ENCODE measurements around the gene RRP8. TPM values are rescaled to one million over a fixed set of nuclear protein-coding genes. Genes with fewer than 3 reads are reported as not detected.

The RRP8 gene
- total RNA-seq, 1 experiment from 2014 or later, result 16.0 TPM

DNA sequence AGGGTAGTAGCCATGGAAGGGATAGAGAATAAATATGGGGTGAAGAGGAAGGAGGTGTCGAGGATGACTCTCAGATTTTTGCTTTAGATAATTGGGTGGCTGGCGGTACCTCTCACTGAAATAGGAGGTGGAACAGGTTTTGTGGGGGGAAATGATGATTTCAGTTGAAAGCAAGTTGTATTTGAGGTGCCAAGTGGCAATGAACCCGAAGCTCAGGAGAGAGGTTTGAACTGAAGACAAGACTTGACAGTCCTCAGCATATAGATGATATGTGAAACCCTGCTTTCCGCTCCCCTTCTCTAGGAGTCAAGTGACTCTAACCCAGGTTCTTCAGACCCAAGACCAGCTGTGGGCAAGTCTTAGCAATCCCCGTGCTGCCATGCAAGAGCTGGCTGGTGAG lies 33.7 kb downstream of the RRP8 start:
- Histone ChIP-seq H2BK5ac (ENCODE audit: insufficient read length, low read length) (no peak overlapping the region), H2BK12ac (ENCODE audit: insufficient read length, low read depth, low read length) (no peak overlapping the region), H3K18ac (ENCODE audit: insufficient read length, low read depth, low read length) (no peak overlapping the region), H4K91ac (ENCODE audit: insufficient read length, low read depth, low read length) (no peak overlapping the region), H3K27ac (ENCODE audit: insufficient read length, low read depth, low read length) (no peak overlapping the region), H3K9ac (ENCODE audit: extremely low read depth, insufficient read length, low read length) (no peak overlapping the region), H2AK5ac (ENCODE audit: insufficient read length, low read length) (no peak overlapping the region), H3T11ph (ENCODE audit: low read length) (no peak overlapping the region), H2AFZ (ENCODE audit: low read length) (no peak overlapping the region), H4K8ac (replicated peaks; ENCODE audit: insufficient read length, low read depth, low read length) (no peak overlapping the region), H3K79me2 (ENCODE audit: insufficient read depth, low read length) (no peaks in the 10 kb centered on the region), H3K4me1 (ENCODE audit: insufficient read depth, low read length) (peaks cover 4% of the 10 kb centered on the region; the same call in 1 of the 2 replicates), H3K27me3 (ENCODE audit: insufficient read depth, low read length) (no peaks in the 10 kb centered on the region), H3K79me1 (ENCODE audit: insufficient read depth, low read depth, low read length, poor library complexity, severe bottlenecking) (no peaks in the 10 kb centered on the region), H2BK20ac (ENCODE audit: low read depth, low read length, poor library complexity, severe bottlenecking) (no peak overlapping the region), H3K4ac (ENCODE audit: low read depth, low read length) (no peak overlapping the region), H4K20me1 (ENCODE audit: control insufficient read depth, insufficient read depth, insufficient read length) (no peaks in the 10 kb centered on the region), H4K5ac (ENCODE audit: insufficient read length, low read depth, low read length) (no peak overlapping the region), H2BK15ac (ENCODE audit: low read depth, low read length) (no peak overlapping the region), H3K56ac (ENCODE audit: insufficient read length, low read depth, low read length) (no peak overlapping the region), H2BK120ac (ENCODE audit: low read depth, low read length, poor library complexity, severe bottlenecking) (no peak overlapping the region), H3K4me2 (ENCODE audit: insufficient read depth, insufficient read length, low read length) (no peak overlapping the region), H3K23ac (ENCODE audit: insufficient read length, low read depth, low read length) (no peak overlapping the region), H3K9me3 (ENCODE audit: control insufficient read depth, low read depth, low read length) (no peaks in the 10 kb centered on the region), H3K23me2 (ENCODE audit: insufficient read length, low read depth, low read length, poor library complexity, severe bottlenecking) (no peaks in the 10 kb centered on the region), H3K14ac (ENCODE audit: insufficient read depth, low read length) (no peak overlapping the region)
- H3K4me3 Mint-ChIP-seq, result no peak overlapping the region
- no peak for TF ChIP-seq CTCF (conservative IDR thresholded peaks at IDR 0.05)
- no peaks in the 10 kb centered on the region; a peak in 2 of 7 replicates for H3K36me3 Mint-ChIP-seq (ENCODE audit: insufficient read depth in 1 of 3, low read depth in 3 of 3)
- H3K27ac Mint-ChIP-seq, result no peak overlapping the region
- H3K9me3 Mint-ChIP-seq, result no peaks in the 10 kb centered on the region; a peak in 2 of 5 replicates
- no peak for DNase-seq
- H3K4me1 Mint-ChIP-seq, result peaks cover 18 to 20% of the 10 kb centered on the region in 2 experiments
- no peaks in the 10 kb centered on the region for H3K27me3 Mint-ChIP-seq (ENCODE audit: low read depth)
- no CpG with 5 or more reads among the region's 5 CpGs for WGBS (ENCODE audit: extremely low coverage, insufficient read length, low lambda C conversion rate)
